HepG2 (cell line): ENCODE measurements around the gene KLF16. TPM values are rescaled to one million over a fixed set of nuclear protein-coding genes. Genes with fewer than 3 reads are reported as not detected.

Experiments used
- ATAD3A ChIP-seq: sonication (generic); formaldehyde crosslinking; IDR thresholded peaks from 2 replicates; pipeline ENCODE4 v1.4.0; 2020; ENCODE audit warnings: missing genetic modification reagents
- BATF2 ChIP-seq: sonication (generic); formaldehyde crosslinking; IDR thresholded peaks from 2 replicates; pipeline ENCODE4 v1.8.0; 2022; ENCODE audit warnings: mild to moderate bottlenecking, missing genetic modification reagents, moderate library complexity
- DBP ChIP-seq: sonication (generic); formaldehyde crosslinking; IDR thresholded peaks from 2 replicates; pipeline ENCODE4 v1.4.0; 2020; ENCODE audit warnings: missing genetic modification reagents; ENCODE audit errors: not compliant biosample characterization
- FOXK2 ChIP-seq: fragments of 450-650 bp; IDR thresholded peaks from 2 replicates; pipeline ENCODE4 v1.6.1; 2016
- HOMEZ ChIP-seq: IDR thresholded peaks from 2 replicates; pipeline ENCODE4 v1.6.1; 2016; ENCODE audit warnings: low read depth
- MED1 ChIP-seq: sonication (generic); formaldehyde crosslinking; IDR thresholded peaks from 2 replicates; pipeline ENCODE4 v1.4.0; 2020; ENCODE audit warnings: missing genetic modification reagents
- NPAS2 ChIP-seq: sonication (generic); formaldehyde crosslinking; IDR thresholded peaks from 2 replicates; pipeline ENCODE4 v1.8.0; 2022; ENCODE audit warnings: mild to moderate bottlenecking, missing genetic modification reagents, borderline replicate concordance
- PHB2 ChIP-seq: fragments of 450-650 bp; IDR thresholded peaks from 2 replicates; pipeline ENCODE4 v1.6.1; 2018; ENCODE audit not compliant: partially characterized antibody
- SNAPC4 ChIP-seq: sonication (generic); formaldehyde crosslinking; IDR thresholded peaks from 2 replicates; pipeline ENCODE4 v1.4.0; 2020; ENCODE audit warnings: mild to moderate bottlenecking, missing genetic modification reagents
- SNRNP70 ChIP-seq: fragments of 200-400 bp; formaldehyde crosslinking; IDR thresholded peaks from 2 replicates; pipeline ENCODE4 v1.6.1; 2017; ENCODE audit warnings: mild to moderate bottlenecking, low read depth, low read length, moderate library complexity
- TBX2 ChIP-seq: sonication (generic); formaldehyde crosslinking; IDR thresholded peaks from 2 replicates; pipeline ENCODE4 v1.5.0; 2020; ENCODE audit warnings: missing genetic modification reagents, mild to moderate bottlenecking, borderline replicate concordance
- TOPORS ChIP-seq: sonication (generic); formaldehyde crosslinking; IDR thresholded peaks from 2 replicates; pipeline ENCODE4 v1.8.0; 2023; ENCODE audit warnings: mild to moderate bottlenecking, missing genetic modification reagents
- ZNF121 ChIP-seq: sonication (generic); formaldehyde crosslinking; IDR thresholded peaks from 2 replicates; pipeline ENCODE4 v1.5.0; 2020; ENCODE audit warnings: mild to moderate bottlenecking, missing genetic modification reagents
- ZNF280B ChIP-seq: sonication (generic); formaldehyde crosslinking; IDR thresholded peaks from 2 replicates; pipeline ENCODE4 v1.5.0; 2020; ENCODE audit warnings: missing genetic modification reagents, mild to moderate bottlenecking, borderline replicate concordance
- ZNF33B ChIP-seq: sonication (generic); formaldehyde crosslinking; IDR thresholded peaks from 2 replicates; pipeline ENCODE4 v1.5.1; 2020; ENCODE audit warnings: mild to moderate bottlenecking, missing genetic modification reagents
- ZNF354B ChIP-seq: sonication (generic); formaldehyde crosslinking; IDR thresholded peaks from 2 replicates; pipeline ENCODE4 v1.8.0; 2022; ENCODE audit warnings: mild to moderate bottlenecking, missing genetic modification reagents
- ZNF564 ChIP-seq: sonication (generic); formaldehyde crosslinking; IDR thresholded peaks from 2 replicates; pipeline ENCODE4 v1.8.1; 2023; ENCODE audit warnings: mild to moderate bottlenecking, missing genetic modification reagents
- ZNF605 ChIP-seq: sonication (generic); formaldehyde crosslinking; IDR thresholded peaks from 2 replicates; pipeline ENCODE4 v1.8.0; 2022; ENCODE audit warnings: mild to moderate bottlenecking, missing genetic modification reagents
- ZNF678 ChIP-seq: sonication (generic); formaldehyde crosslinking; IDR thresholded peaks from 2 replicates; pipeline ENCODE4 v1.4.0; 2020; ENCODE audit warnings: mild to moderate bottlenecking, missing genetic modification reagents
- ZNF775 ChIP-seq: sonication (generic); formaldehyde crosslinking; IDR thresholded peaks from 2 replicates; pipeline ENCODE4 v1.4.0; 2020; ENCODE audit warnings: missing genetic modification reagents, mild to moderate bottlenecking, moderate library complexity, borderline replicate concordance
- ZSCAN9 ChIP-seq: IDR thresholded peaks from 2 replicates; pipeline ENCODE4 v1.6.1; 2016; ENCODE audit warnings: borderline replicate concordance
- polyA plus RNA-seq, 8 experiments: library from polyadenylated mRNA; depleted of rRNA in 3 of 8; stranded (reverse) in 7 of 8; unstranded in 1 of 8; fragments of >200 nt; fragmentation: Illumina TruSeq in 4 of 8; extraction: Trizol in 4 of 8; gene quantifications; 2 replicates each; pipeline versions ENCODE4 v1.2.1 to v1.2.3, GENCODE V29; 2011 to 2016; ENCODE audit warnings: low read depth in 4 of 8, missing spikeins in 1 of 8, mixed read lengths in 1 of 8; ENCODE audit not compliant: insufficient read depth in 1 of 8
- total RNA-seq, 5 experiments: library from RNA; depleted of rRNA; stranded (reverse); fragments of >200 nt; fragmentation: Illumina TruSeq; extraction: Trizol; gene quantifications; 2 replicates each; pipeline ENCODE4 v1.2.3, GENCODE V29; 2016; ENCODE audit warnings: low read depth in 1 of 5

The KLF16 gene
- total and polyA plus RNA-seq, 2 of the 13 experiments (the other 11 are each of a cell fraction or from before 2014, with no cell fraction given) = 3.5 to 6.7 TPM

GRCh38 chr19:1864480-1865171, 1.2 kb upstream of the KLF16 start (continued):
- TF ChIP-seq SNAPC4 (no peak), HOMEZ (CRISPR knock-in tag) (peak; percentile 11; the same call in 1 of the 2 replicates), BATF2 (CRISPR knock-in tag) (peak; percentile 33; the same call in 1 of the 2 replicates), ZNF33B (CRISPR knock-in tag) (no peak), NPAS2 (CRISPR knock-in tag) (0 out of 2 replicates have a peak, but pooled peaks have one; percentile 5), SNRNP70 (no peak), ZSCAN9 (0 out of 2 replicates have a peak, but pooled peaks have one; percentile 45), TBX2 (CRISPR knock-in tag) (peak; percentile 31; the same call in 1 of the 2 replicates), ZNF354B (CRISPR knock-in tag) (no peak), ZNF564 (CRISPR knock-in tag) (no peak), ZNF678 (no peak), DBP (CRISPR knock-in tag) (no peak), ZNF280B (CRISPR knock-in tag) (0 out of 2 replicates have a peak, but pooled peaks have one; percentile 47), FOXK2 (no peak), TOPORS (no peak), ZNF775 (no peak), ZNF121 (peak; percentile 33; the same call in 1 of the 2 replicates), MED1 (peak; percentile 47), PHB2 (no peak), ZNF605 (CRISPR knock-in tag) (peak; percentile 83), ATAD3A (CRISPR knock-in tag) (no peak)
